Globus pallidus (tissue), 1 donor: ENCODE measurements around the gene ZNF438.

Source experiments
- DNase-seq: peaks from one replicate; pipeline ENCODE4 v3.0.0-alpha.2; 2015; ENCODE audit warnings: low spot score

Gene ZNF438

DNA sequence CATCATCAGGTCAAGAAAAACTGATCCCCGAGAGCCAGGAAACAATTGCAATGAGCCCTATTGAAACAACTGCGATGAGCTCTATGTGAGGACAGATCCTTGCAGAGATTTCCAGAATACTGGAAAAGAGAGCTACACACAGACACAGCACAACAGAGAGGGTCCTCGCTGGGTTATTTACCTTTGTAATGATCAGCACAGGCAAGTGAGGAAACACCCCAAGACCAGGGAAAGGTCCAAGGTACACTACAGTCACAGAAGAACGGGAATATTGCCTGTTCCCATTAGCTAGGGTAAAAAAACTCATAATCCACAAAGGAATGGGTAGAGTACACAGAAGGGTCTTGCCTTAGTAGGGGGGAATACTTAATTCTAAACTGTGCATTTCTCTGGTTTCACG, 152.7 kb downstream of the ZNF438 start:
- DNase-seq = no peak

- DNase-seq = no peak
Measured at GRCh38 chr10:30877111-30877510, 154.6 kb downstream of the ZNF438 start.

DNA sequence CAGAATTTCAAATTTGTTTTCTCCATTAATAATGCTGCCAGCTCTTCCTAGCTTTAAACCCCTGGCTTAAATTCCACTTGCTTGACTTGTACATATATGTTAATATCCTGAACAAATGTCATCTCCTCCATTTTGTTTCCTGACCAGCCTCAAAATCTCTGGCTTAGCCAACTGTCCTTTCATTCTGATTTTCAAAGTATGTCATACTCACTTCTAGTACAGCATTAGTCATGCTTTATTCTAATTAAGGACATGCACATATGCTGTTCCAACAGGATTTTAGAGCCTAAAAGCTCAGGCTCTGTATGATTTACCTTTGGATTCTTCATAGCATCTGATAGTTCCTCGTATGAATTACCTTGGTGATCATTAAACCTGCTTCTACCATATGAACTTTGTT, 158.3 kb downstream of the ZNF438 start:
- DNase-seq = no peak

GRCh38 chr10:30870896-30871295, 160.8 kb downstream of the ZNF438 start:
- DNase-seq = no peak

- no peak for DNase-seq
Measured at GRCh38 chr10:30869566-30869965, 162.1 kb downstream of the ZNF438 start.

DNA sequence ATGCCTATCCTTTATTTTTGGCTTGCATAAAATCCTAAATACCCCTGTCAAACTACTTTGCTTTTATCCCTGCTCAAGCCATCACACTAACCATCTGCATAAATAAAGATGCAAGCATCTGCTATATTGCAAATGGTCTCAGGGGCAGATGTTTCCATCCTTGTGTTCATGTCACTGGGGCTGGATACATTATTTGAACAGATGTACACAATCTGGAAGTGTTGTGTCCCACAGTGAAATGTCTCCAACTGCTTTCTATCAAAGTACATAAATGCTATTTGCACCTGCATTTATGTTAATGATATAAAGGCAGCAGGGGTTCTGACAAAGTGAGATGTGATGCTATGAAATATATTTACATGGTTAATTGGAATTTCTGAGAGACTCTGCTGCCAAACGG, 163.1 kb downstream of the ZNF438 start:
- DNase-seq = no peak

- no peak for DNase-seq
Measured at GRCh38 chr10:30866896-30867295, 164.8 kb downstream of the ZNF438 start.

DNA sequence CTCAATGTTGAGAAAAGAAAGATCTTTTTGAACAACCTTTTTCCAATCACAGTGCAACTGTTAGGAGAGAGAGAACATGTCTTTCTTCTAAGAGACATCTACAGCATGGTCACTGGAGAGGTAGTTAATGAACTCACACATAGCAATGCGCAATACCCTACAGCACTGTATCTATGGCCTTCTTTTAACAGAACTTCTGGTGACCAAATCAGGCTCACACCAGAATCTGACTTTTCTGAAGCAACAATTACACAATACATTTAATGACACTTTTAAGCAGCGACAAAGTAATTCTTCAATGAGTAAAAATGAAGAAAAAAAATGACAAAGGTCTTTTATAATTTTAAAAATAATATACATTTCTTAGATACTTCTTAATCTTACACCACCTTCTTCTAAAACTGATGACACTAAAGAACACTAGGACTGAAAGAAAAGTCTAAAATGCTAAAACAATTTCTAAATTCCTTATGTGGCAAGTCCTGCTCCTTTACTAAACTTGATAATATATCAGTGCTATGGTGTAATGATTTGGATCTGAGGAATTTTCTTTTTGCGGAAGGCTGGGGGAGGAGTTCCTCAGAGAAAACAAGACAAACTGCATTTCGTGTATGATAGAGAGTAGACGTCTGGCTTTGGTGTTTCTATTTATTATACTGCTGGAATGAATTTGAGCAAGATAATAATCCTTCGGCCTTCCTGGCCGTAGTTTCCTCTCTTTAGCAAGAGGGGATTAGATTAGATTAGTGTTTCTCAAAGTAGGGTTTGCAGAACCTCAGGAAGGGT, 166.3 kb downstream of the ZNF438 start:
- no peak for DNase-seq

DNA sequence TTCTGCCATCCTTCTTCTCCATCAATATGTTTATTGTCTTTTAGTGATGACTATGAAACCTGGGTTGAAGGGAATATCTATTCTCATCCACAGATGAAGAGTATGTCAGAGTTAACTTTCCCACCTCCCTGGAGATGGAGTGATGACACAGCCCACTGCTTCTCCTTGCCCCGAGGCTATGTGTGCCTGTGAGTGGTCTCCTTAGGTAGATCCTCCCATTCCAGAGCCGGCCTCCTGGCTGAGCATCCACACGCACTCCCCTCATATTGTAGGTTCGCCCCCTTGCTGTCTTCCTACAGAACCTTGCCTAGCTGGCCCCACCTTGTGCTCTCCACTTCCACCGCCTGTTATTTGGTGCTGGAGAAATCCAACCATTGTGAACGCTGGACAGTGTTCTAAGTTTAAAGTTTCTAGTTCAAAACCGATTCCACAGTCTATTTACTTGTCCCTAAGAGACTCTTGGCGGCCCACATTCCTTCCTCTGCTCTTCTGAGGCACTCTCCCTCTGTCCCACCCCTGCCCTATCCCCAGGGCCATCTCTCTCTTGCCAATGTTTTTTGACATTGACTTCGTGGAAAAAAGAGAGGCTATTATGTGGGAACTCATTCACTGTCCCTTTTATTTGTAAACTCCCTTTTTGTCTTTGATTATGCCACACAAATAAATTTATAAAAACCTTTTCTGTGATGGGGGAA, 168.0 kb downstream of the ZNF438 start:
- DNase-seq = no peak

DNA sequence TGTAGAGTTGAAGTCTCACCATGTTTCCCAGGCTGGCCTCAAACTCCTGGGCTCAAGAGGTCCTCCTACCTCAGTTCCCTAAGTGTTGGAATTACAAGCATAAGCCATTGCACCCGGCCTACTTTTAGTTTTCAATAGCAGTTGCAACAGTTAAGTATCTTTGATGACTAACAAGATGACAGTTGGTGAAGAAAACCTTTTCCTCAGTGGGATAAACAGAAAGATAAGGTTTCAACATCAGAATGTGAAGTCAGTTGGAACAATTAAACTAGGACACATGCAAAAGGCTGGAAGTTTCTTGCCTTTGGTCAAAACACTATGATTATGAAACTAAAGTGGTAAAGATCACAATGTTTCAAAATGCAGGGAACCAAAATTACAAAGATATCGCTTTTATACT, 169.2 kb downstream of the ZNF438 start:
- DNase-seq = no peak

GRCh38 chr10:30861976-30862375, 169.7 kb downstream of the ZNF438 start:
- no peak for DNase-seq

DNA sequence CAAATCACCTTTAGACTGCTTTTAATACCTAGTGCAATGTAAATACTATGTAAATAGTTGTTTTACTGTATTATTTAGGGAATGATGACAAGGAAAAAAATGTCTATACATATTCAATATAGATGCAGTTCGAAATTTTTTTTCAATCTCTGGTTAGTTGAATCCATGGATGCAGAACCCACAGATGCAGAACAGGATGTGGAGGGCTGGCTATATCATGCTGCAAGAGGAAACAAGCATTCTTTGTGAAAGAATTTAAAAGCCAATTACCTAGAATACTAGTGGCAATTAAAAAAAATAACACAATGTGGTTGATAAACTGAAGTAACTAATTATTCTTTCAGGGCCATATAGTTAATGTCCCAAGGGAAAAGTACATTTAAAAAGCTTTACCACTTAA, 170.4 kb downstream of the ZNF438 start:
- no peak for DNase-seq

- DNase-seq = no peak
Measured at GRCh38 chr10:30858499-30858898, 173.2 kb downstream of the ZNF438 start.

GRCh38 chr10:30857803-30858202, 173.9 kb downstream of the ZNF438 start:
- peak; percentile 42 for DNase-seq

DNA sequence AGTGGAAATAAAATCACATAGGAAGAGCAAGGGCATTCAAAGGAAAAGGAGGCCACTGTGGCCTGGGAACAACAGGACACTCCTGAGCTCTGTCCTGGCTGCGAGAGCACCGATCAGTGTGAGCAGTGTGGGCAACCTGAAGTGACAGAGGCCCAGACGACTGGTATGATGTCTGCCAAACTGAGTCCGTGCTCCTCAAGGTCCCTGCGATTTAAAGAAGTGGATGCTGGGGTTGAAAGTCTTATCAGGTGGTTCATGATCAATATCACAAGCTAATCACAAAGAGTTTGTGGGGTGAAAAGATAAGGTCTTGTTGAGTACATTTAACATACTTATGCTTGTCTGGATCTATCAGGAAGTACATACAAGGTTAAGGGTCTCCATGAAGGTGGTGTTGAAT, 176.5 kb downstream of the ZNF438 start:
- DNase-seq = no peak

GRCh38 chr10:30854656-30855055, 177.0 kb downstream of the ZNF438 start:
- DNase-seq = no peak

GRCh38 chr10:30853066-30853465, 178.6 kb downstream of the ZNF438 start:
- no peak for DNase-seq

GRCh38 chr10:30850776-30851175, 180.9 kb downstream of the ZNF438 start:
- no peak for DNase-seq

DNA sequence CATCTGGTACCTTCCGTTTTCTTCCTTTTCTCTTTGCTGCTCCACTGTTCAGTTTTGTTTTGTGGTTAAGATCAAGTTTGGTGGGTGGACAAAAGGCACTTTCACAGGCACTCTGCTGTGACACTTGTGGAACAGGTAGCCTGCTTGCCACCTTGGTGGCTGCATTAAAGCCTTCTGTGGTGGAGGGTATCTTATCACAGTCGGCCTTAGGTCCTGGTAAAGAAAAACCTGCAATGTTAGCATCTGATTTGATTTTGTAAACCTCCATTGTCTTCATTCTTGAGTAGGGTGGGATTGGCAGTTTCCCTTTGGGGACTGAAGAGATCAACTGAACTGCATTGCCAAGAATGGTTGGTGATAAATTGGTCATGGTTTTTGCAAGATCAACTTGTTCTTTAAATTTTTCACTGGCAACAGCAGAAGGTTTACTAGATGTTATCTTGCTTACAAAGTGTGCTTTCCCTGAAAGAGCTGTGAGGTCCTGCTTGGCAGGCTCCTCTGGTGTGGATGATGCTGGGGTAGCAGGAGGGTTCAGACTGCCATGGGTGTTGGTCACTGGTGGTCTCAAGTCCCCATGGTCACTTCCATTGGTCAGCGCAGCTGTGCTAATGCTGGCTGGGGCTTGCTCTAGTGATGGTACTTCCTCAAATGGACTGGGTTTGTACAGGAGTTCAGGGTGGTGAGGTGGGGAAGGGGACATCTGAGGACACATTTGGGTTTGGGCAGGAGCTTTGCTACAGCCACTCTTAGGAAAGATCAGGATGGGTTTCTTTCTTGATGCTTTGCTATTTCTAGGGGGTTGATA, 182.2 kb downstream of the ZNF438 start:
- no peak for DNase-seq

DNA sequence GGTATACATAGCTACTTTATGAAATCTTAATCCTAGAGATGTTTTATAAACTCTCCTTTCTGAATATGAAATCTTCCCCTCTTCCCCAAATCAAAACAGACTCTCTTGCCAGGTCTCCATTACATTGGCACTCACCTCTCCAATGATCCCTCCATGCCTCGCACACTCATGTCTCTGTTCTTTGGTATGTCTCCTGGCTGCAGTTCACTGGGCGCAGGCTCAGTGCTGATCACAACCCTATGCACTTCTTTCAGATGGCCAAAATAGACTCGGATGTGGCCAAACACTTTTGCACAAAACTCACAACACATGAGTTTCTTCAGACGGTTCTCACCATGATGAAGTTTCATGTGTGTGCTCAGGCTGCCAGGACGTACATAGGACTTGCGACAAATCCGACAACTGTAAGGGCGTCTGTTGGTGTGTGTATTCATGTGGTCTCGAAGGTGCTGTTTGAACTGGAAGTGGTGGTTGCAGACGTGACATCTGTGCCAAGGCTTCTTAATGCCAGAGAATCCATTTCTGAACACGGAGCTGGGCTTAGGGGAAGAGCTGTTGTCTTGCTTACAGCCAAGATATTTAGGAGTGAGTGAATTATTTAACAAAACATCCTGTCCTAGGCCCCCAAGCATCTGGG, 183.2 kb downstream of the ZNF438 start:
- no peak for DNase-seq

- DNase-seq = no peak
Measured at GRCh38 chr10:30847642-30848041, 184.0 kb downstream of the ZNF438 start.

GRCh38 chr10:30847199-30847598, 184.5 kb downstream of the ZNF438 start:
- DNase-seq = no peak
